ENCODE measurements around the gene PNPLA7.

DNA sequence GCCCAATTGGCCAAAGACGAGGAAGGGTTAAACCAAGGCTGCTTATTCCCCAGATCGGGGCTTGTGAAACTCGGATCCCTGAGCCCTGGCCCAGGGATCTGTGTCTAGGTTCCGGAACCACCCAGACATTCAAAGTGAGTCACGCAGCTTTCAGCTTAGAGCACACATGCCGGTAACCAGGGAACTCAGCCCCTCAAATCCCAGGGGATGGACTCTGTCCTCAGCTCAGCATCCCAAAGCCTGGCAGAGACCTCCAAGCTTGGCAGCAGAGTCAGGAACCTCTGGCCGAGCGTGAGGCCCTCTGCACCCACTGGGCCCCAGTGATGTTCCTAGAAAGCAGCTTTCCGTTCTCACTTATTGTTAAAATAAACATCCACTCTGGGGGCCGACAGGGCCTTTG lies 5.1 kb downstream of the PNPLA7 start:
- TF ChIP-seq, protein P1, sequence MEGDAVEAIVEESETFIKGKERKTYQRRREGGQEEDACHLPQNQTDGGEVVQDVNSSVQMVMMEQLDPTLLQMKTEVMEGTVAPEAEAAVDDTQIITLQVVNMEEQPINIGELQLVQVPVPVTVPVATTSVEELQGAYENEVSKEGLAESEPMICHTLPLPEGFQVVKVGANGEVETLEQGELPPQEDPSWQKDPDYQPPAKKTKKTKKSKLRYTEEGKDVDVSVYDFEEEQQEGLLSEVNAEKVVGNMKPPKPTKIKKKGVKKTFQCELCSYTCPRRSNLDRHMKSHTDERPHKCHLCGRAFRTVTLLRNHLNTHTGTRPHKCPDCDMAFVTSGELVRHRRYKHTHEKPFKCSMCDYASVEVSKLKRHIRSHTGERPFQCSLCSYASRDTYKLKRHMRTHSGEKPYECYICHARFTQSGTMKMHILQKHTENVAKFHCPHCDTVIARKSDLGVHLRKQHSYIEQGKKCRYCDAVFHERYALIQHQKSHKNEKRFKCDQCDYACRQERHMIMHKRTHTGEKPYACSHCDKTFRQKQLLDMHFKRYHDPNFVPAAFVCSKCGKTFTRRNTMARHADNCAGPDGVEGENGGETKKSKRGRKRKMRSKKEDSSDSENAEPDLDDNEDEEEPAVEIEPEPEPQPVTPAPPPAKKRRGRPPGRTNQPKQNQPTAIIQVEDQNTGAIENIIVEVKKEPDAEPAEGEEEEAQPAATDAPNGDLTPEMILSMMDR (IDR thresholded peaks at IDR 0.05) = no peak
- no peak for TF ChIP-seq POLR2AphosphoS5 (IDR thresholded peaks at IDR 0.05; ENCODE audit: low read depth, low read length)
- TF ChIP-seq TCF7L2 (IDR thresholded peaks at IDR 0.05; ENCODE audit: low read depth, low read length) = no peak
- TF ChIP-seq, protein P2, sequence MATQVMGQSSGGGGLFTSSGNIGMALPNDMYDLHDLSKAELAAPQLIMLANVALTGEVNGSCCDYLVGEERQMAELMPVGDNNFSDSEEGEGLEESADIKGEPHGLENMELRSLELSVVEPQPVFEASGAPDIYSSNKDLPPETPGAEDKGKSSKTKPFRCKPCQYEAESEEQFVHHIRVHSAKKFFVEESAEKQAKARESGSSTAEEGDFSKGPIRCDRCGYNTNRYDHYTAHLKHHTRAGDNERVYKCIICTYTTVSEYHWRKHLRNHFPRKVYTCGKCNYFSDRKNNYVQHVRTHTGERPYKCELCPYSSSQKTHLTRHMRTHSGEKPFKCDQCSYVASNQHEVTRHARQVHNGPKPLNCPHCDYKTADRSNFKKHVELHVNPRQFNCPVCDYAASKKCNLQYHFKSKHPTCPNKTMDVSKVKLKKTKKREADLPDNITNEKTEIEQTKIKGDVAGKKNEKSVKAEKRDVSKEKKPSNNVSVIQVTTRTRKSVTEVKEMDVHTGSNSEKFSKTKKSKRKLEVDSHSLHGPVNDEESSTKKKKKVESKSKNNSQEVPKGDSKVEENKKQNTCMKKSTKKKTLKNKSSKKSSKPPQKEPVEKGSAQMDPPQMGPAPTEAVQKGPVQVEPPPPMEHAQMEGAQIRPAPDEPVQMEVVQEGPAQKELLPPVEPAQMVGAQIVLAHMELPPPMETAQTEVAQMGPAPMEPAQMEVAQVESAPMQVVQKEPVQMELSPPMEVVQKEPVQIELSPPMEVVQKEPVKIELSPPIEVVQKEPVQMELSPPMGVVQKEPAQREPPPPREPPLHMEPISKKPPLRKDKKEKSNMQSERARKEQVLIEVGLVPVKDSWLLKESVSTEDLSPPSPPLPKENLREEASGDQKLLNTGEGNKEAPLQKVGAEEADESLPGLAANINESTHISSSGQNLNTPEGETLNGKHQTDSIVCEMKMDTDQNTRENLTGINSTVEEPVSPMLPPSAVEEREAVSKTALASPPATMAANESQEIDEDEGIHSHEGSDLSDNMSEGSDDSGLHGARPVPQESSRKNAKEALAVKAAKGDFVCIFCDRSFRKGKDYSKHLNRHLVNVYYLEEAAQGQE (IDR thresholded peaks at IDR 0.05; ENCODE audit: insufficient read depth in 1 of 2, low read depth in 2 of 2, low read length in 1 of 2) = no peak
- no peak for TF ChIP-seq SIN3A (IDR thresholded peaks at IDR 0.05; ENCODE audit: borderline replicate concordance, insufficient read depth, low read depth, low read length)

Measured in Panc1 (cell line).